Gastrocnemius medialis (tissue), 4 donors: ENCODE results near the gene PIKFYVE.

ENCODE experiments used
- CTCF ChIP-seq, 5 experiments: fragments of 450-650 bp in 3 of 5; fragments of 200-600 bp in 2 of 5; sonication (generic) in 2 of 5; IDR thresholded peaks in 4 of 5; conservative IDR thresholded peaks in 1 of 5; 1 replicate in 4 of 5; 2 replicates in 1 of 5; pipeline ENCODE4 v1.5.1; 2016 to 2019; ENCODE audit warnings: antibody characterized with exemption in 5 of 5, mild to moderate bottlenecking in 3 of 5, moderate library complexity in 3 of 5
- POLR2A ChIP-seq, 2 donors: fragments of 450-650 bp; IDR thresholded peaks; one replicate each; pipeline ENCODE4 v1.6.1; 2017; ENCODE audit warnings: antibody characterized with exemption in 2 of 2, mild to moderate bottlenecking in 2 of 2, moderate library complexity in 2 of 2

GRCh38 chr2:208234786-208235185 lies 31.3 kb upstream of the PIKFYVE start:
- TF ChIP-seq CTCF (IDR thresholded peaks at IDR 0.05 in 4 of 5, conservative IDR thresholded peaks at IDR 0.05 in 1 of 5) (no peak), POLR2A (IDR thresholded peaks at IDR 0.05) (no peak)
